Measurements from ENCODE around the gene DPH2. TPM values are rescaled to one million over a fixed set of nuclear protein-coding genes. Genes with fewer than 3 reads are reported as not detected.
A peak's percentile ranks its signal among the peaks of the same experiment; 100 is the strongest.

DPH2 gene, protein sequence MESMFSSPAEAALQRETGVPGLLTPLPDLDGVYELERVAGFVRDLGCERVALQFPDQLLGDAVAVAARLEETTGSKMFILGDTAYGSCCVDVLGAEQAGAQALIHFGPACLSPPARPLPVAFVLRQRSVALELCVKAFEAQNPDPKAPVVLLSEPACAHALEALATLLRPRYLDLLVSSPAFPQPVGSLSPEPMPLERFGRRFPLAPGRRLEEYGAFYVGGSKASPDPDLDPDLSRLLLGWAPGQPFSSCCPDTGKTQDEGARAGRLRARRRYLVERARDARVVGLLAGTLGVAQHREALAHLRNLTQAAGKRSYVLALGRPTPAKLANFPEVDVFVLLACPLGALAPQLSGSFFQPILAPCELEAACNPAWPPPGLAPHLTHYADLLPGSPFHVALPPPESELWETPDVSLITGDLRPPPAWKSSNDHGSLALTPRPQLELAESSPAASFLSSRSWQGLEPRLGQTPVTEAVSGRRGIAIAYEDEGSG
- 118 and 120 TPM in 2 replicates for total RNA-seq (2014; rRNA removed; shearing (Covaris generic))

DNA sequence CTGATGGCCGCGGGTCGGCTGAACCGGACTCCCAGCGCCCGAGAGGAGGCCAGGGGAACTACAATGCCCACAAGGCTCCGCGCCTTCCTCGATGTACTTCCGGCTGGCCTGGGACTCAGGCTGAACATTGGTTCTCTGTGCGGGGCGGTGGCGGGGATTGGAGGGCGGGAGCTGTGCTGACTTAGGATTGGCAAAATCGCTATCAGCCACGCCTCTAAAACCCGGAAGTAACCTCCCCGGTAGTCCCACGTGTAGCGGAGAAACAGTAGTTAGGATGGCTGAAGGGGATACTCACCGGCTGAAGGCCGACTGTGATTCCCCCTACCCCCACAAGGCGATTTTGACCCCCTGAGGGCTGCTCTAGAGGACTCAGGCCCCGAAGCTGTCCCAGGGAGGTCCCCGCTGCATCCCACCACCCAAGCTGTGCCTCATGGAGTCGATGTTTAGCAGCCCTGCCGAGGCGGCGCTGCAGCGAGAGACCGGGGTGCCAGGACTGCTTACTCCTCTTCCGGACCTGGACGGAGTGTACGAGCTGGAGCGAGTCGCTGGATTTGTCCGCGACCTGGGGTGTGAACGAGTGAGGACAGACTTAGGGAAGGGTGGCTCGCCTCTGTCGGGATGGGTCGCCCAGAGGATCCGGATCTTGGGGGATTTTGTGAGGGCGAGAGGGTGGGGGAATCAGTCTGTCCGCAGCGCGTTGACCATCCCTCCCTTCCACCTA, at the start of gene DPH2:
Gene DPH2, plus strand, starts transcription at position 265 of the 721 bp plus-strand sequence. Its CDS starts 166 bp downstream, at position 431.
- peak; percentile 97 for DNase-seq (ENCODE audit: low spot score)

DNA sequence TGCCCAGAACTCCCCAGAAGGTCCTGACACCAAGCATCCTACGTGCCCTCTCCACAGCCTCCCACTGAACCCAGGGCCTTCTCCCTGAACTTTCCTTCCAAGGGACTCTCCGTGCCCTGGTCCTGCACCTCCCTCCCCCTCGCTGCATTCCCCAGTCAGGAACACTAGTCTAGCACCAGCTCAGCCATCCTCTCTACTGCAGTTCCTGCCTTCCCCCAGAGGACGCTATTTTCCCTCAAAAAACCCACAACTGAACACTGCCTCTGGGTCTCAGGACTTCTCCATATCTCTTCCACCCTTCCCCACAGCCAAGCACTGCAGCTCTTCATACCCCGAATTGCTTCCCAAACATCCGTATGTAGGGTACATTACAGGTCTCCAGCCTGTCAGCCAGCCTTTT, 48.8 kb upstream of the DPH2 start:
- DNase-seq (ENCODE audit: low spot score), result no peak

DNA sequence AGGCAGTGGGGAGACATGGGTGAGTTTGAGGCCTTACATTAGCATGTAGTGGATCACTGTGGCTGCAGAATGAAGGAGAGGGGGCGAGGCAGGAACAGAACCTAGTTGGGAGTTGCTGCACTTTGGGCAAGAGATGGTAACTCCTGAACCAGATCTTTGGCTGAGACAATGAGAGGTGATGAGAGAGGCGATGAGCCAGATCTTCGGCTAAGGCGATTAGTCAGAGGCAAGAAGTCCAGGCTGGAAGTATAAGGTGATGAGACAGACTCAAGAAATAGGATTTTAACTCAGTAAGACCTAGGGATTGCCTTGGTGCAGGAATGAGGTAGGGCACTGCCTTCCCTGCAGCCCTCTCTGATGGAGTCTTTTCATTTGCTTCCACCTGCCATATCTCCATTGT, 45.3 kb upstream of the DPH2 start:
- no peak for DNase-seq (ENCODE audit: low spot score)

DNA sequence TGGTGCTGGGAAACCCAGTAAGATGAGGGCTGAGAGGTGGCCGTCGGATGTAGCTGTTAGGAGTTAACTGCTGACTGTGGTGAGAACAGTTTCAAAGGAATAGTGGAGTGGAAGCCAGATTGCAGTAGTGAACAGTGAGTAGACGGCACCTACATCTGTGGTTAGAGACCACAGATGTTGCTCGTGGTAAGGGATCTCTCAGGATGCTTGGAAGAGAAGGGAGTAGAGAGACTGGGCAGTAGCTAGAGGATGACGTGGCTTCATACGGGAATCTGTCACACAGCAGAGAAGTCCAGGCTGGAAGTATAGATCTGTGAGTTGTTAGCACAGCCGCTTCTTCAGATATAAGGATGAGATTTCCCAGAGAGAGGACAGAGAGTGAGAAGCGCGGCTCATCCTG, 44.0 kb upstream of the DPH2 start:
- DNase-seq (ENCODE audit: low spot score), result no peak

DNA sequence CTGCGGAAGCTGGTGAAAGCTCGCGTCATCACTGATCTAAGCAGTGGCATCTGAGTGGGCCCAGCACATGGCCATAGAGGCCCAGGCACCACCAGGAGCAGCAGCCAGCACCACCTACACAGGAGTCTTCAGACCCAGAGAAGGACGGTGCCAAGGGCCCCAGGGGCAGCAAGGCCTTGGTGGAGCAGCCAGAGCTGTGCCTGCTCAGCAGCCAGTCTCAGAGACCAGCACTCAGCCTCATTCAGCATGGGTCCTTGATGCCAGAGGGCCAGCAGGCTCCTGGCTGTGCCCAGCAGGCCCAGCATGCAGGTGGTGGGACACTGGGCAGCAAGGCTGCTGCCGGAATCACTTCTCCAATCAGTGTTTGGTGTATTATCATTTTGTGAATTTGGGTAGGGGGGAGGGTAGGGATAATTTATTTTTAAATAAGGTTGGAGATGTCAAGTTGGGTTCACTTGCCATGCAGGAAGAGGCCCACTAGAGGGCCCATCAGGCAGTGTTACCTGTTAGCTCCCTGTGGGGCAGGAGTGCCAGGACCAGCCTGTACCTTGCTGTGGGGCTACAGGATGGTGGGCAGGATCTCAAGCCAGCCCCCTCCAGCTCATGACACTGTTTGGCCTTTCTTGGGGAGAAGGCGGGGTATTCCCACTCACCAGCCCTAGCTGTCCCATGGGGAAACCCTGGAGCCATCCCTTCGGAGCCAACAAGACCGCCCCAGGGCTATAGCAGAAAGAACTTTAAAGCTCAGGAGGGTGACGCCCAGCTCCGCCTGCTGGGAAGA, 39.5 kb upstream of the DPH2 start:
- no peak for DNase-seq (ENCODE audit: low spot score)

DNA sequence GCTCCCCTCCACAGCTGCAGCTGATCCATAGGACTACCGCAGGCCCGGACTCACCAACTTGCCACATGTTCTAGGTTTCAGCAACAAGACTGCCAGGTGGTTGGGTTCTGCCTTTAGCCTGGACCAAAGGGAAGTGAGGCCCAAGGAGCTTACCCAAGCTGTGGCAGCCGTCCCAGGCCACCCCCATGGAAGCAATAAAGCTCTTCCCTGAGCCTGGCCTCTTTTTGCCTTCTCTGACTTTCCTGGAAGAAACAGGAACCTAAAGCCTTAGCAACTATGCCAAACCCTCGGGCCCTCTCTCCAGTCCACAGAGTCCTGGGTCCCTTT, 38.9 kb upstream of the DPH2 start:
- DNase-seq (ENCODE audit: low spot score), result no peak

DNA sequence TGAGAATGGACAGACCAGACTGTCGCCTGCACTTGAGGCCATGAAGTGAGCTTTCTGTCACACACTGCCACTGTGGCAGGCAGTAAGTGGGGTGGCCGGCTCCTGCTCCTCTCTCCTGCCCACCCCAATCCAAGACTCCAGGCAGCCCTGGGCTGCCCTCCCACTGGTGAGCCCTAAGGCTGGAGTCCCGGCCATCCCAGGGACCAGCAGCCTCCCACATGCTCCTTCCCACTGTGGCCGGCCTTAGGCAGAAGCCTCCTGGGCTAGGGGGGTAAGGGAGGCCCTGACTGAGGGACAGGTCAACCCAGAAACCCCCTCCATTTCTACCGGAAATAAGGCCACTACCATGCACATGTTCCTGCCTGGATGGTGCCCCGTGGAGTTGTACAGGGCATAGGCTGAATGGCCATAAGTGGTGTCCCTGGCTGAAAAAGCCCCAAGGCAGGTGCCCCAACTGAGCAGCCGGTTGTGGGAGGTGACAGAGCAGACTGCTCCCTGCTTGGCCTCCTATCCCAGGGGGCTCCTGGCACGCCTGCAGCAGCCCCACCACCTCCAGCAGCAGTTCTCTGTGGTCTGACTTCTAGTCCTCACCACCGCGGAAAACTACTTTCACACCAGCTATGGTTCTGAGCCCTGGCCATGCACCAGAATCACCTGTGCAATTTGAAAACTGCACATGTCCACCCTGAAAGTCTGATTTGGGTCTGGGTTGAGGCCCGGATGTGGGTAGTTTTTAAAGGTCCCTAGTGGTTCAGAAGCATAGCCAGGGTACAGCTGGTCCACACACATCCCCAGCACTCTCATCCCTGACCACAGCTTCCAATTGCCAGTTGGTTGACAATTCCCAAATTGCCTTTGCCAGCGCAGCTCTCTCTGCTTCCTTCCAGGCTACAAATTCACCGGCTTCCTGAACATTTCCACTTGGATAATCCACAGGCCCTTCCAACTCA, 37.8 kb upstream of the DPH2 start:
- no peak for DNase-seq (ENCODE audit: low spot score)

DNA sequence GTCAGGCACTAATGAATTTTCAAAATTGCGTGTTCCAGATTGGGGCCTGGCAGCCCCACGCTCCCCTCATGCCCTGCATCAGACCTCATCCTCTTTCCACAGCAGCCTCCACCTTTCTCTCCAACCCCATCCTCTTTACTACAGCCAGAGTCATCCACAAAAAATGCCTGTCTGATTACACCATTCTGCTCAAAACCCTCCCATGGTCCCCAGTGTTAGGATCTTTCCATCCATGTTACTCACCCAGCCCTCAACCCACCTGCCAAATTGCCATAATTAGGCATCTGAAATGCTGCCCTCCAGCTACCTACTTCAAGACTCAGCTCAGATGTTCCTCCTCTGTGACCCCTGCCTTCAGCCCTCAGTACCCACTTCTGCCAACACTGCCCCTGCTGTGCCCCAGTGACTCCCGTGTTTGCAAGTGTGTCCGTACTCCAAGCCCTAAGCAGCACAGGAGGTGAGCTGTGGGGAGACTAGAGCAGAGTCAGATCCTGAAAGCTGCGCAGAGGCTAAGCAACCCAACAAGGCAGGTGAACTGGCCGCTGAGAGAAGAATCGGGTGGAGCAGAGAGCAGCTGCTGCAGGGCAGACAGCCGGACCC, 36.9 kb upstream of the DPH2 start:
- no peak for DNase-seq (ENCODE audit: low spot score)

DNA sequence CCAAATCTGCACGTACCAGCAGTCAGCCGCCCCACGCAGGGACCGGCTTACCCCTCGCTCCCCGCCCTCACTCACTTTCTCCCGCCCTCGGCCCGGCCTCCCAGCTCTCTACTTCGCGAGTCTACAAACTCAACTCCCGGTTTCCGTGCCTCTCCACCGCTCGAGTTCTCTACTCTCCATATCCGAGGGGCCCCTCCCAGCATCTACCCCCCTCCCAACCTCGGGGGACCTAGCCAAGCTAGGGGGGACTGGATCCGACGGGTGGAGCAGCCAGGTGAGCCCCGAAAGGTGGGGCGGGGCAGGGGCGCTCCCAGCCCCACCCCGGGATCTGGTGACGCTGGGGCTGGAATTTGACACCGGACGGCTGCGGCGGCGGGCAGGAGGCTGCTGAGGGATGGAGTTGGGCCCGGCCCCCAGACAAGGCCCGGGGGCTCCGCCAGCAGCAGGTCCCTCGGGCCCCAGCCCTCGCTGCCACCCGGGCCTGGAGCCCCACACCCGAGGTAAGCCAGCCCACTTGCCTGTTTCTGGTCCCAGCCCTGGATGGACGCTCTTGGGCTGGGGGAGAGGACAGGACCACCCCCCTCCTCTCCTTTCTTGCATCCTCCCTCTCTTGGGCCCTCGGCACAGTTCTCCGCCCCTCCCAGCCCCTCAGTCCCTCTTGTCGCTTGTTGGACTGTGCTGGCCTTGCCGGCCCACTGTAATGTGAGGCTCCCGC, 36.3 kb upstream of the DPH2 start, which contains the start of gene ARTN:
Gene ARTN, plus strand, starts transcription at position 416 of the 715 bp plus-strand sequence. CDS start 1,856 bp downstream, outside the sequence.
- no peak for DNase-seq (ENCODE audit: low spot score)

DNA sequence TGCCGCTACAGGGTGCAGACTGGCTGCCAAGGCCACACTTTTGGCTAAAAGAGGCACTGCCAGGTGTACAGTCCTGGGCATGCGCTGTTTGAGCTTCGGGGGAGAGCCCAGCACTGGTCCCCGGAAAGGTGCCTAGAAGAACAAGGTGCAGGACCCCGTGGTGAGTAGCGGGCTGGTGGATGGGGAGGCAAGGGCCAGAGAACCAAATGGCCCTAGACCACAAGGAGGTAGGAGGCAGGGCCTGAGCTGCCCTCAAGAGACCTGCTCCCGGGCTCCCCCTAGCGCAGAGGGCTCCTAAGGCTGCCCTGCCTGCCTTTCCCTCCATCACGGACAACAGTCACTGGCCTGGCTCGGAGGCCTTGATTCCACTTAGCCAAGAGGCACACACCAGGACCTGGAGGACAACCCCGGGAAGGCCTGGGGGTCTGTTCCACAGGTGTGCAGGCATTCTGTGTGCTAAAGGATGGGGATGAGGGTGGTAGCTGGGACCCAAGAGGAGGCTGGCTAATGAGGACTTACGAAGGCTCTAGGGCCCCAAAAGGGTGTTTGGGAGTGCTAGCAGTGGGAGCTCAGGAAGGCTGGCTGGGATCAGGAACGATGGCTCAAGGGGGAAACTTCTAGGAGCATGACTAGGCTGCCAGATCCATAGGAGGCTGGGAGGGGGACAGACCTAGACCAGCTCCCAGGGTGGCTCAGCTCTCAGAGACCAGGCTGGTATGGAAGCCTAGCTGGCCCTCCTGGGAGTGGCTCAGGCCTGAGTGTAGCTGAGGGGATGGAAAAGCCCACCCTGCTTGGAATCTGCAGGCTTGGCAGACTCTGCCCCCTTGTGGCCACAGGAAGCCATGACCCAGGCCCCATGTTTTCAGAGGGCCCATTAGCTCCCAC, 35.5 kb upstream of the DPH2 start:
- peak; percentile 65 for DNase-seq (ENCODE audit: low spot score)

DNA sequence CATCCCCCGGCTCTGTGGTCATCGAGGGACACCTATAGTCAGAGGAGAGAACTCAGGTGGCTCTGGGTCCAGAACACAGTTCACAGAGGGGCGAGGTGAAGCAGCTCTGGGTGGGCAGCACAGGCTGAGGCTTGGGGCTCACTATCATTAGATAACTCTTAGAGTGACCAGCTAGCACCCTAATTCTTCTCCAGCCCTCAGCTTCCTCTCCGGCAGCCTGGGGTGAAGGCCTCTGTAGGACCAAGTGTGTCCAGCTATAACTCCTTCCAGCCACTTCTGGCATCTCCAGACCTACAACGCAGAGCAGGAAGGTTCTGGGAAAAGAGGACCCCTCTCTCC, 34.9 kb upstream of the DPH2 start:
- no peak for DNase-seq (ENCODE audit: low spot score)

DNA sequence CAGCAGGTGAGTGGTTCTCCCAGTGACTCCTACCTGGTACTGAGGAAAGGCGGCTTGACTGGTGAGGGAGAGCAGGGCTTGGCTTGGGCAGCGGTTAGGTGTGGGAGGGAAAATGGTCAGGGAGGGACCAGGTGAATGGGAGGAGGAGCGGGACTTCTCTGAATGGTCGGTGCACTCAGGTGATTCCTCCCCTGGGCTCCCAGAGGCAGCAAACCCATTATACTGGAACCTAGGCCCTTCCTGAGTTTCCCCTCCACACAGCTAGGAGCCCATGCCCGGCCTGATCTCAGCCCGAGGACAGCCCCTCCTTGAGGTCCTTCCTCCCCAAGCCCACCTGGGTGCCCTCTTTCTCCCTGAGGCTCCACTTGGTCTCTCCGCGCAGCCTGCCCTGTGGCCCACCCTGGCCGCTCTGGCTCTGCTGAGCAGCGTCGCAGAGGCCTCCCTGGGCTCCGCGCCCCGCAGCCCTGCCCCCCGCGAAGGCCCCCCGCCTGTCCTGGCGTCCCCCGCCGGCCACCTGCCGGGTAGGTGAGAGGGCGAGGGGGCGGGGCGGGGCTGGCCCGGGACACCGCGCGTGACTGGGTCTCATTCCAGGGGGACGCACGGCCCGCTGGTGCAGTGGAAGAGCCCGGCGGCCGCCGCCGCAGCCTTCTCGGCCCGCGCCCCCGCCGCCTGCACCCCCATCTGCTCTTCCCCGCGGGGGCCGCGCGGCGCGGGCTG, 33.9 kb upstream of the DPH2 start:
- DNase-seq (ENCODE audit: low spot score), result no peak

DNA sequence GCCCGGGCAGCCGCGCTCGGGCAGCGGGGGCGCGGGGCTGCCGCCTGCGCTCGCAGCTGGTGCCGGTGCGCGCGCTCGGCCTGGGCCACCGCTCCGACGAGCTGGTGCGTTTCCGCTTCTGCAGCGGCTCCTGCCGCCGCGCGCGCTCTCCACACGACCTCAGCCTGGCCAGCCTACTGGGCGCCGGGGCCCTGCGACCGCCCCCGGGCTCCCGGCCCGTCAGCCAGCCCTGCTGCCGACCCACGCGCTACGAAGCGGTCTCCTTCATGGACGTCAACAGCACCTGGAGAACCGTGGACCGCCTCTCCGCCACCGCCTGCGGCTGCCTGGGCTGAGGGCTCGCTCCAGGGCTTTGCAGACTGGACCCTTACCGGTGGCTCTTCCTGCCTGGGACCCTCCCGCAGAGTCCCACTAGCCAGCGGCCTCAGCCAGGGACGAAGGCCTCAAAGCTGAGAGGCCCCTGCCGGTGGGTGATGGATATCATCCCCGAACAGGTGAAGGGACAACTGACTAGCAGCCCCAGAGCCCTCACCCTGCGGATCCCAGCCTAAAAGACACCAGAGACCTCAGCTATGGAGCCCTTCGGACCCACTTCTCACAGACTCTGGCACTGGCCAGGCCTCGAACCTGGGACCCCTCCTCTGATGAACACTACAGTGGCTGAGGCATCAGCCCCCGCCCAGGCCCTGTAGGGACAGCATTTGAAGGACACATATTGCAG, 33.2 kb upstream of the DPH2 start:
- no peak for DNase-seq (ENCODE audit: low spot score)

DNA sequence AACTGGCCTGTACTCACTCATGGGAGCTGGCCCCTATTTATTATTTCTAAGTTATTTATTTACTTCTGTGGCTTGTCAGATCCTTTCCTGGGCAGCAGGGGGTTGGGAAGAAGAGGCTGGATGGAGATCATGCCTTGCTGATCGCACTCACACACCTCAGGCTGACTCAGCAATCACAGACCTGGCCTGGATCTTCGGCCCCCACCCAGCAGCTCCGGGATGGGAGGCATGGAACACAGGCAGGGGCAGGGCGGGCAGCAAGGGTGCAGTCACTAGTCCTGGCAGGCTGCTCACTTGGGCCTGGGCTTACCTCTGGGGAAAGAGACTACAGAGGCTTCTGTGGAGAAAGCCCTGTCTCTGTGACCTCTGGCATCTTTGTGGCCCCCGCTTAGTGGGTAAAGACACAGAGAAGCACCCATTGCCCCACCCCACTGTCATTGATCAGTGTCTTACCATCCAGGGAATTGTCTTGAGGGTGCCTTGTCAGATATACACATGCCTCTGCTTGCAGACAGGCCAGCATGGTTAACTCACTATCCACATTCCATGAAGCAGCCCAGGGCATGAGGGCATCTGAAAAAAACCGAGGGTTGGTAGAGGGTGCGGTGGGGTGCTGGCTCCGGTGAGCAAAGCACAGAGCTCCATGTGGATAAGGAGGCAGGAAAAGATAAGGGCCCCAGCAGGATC, 32.5 kb upstream of the DPH2 start:
- DNase-seq (ENCODE audit: low spot score), result no peak

DNA sequence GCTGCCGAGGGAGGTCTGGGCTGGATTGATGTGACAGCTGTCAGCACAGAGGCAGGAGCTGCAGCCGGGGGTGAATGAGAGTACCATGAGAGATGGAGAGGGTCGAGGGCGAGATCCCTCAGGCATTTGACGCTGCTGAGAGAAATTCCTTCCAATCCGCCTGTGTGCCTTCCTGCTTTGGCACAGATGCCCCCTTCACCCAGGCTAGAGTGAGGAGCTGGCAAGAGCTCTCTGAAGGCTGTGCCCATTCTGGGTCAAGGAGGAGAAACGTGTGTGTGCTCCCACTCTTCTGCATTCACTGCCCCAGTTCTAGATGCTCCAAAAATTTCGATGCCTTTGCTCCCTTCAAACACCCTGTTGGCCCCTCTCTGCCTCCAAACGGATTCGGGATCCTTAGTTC, 31.4 kb upstream of the DPH2 start:
- no peak for DNase-seq (ENCODE audit: low spot score)

DNA sequence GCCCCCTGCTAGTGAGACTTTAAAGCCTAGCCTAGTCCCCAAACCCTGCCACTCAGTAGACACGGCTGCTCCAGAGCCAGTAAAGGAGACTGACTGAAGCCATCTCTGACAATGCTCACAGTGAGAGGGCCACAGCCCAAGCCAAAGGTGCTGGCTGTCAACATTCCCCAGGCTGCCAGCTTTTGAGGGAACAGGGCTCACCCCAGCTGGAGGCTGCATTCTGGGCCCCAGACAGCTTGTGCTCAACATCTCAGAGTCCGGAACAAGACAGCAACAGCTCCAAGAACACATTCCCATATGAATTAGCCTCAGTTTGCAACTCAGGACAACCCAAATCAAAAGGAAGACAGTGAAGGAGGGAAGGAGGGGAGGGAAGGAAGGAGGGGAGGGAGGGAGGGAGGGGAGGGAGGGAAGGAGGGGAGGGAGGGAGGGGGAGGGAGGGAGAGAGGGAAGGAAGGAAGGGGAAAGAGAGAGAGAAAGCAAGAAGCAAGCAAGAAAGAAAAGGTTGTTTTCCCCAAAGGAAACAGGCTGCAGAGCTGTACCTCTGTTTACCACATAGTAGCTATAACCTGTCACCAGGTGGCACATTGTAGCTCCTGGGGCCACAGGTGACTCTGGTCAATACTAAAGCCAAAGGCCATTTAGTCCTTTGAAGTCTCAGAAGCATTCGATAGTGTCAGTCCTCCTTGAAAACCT, 30.8 kb upstream of the DPH2 start:
- no peak for DNase-seq (ENCODE audit: low spot score)

Measured in HT-29 (cell line).